GM18507 (cell line): ENCODE measurements around the gene DEFB124.
"Not testable (repeated sequence)": the region's sequence is repeated elsewhere in the genome, so short reads cannot be mapped to it uniquely, and the experiment has no call there.

Source experiments
- DNase-seq: peaks from one replicate; pipeline ENCODE4 v3.0.0; 2011; ENCODE audit warnings: low read depth; ENCODE audit not compliant: insufficient read length; ENCODE audit errors: extremely low spot score
- FAIRE-seq: peaks from 2 replicates; lab custom pipeline; 2011; peaks lifted over from hg19 to GRCh38; lab: Jason Lieb, UNC

The DEFB124 gene, protein sequence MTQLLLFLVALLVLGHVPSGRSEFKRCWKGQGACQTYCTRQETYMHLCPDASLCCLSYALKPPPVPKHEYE

DNA sequence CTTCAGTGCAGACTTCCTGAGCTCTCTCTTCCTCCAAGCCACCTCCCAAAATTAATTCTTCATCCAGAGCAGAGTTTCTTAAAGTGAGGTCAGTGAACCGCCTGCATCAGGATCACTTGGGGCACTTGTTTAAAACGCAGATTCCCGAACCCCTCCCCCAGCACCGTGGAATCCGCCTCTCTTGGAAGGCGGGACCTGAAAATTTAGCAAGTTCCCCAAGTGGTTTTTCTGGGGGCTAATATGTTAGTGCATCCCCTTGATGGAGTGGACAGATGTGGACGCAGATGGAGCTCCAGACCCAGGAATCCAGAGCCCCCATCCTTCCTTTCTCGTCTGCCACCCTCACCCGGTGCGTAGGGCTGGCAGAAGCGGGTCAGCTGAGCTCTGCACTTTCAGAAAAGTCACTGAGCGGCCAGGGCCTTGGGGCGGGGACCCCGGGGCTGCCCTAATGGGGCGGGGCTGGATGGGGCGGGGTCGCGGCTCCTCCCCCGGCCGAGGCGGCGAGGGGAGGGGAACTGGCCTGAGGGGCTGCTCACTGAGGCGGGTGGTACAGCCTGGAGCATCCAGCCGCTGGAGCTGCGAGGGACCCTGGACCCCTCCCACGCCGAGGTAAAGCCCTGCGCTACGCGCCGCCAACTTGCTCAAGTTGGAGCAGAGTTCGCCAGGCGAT is at the start of gene DEFB124, which contains the start of gene REM1:
Gene DEFB124 (minus strand): TSS at position 370 of the 670 bp plus-strand sequence. CDS start 2,114 bp downstream, outside the sequence.
Gene REM1 (plus strand): TSS at position 531 of the 670 bp plus-strand sequence. CDS start 1,158 bp downstream, outside the sequence.
- DNase-seq, result no peak
- FAIRE-seq, result no peak

- no peak for FAIRE-seq
These were observed 48.7 kb upstream of the DEFB124 start for GRCh38 chr20:31523361-31524283.

DNA sequence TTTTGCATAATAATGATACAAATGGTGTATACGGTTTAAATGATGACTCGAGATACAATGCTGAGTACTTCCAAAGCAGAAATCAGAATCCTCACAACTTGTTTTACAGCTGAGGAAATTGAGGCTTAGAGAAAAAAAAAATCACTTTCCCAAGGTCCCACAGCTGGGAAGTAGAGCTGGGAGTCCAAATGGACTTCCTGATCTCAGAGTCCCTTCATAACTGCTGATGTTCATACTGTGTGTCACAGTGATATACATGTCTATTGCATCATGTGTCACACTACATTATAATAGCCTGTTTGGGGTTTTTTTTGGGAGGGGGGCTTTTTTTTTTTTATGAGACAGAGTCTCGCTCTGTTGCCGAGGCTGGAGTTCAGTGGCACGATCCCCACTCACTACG is 47.8 kb upstream of the DEFB124 start:
- no peak for FAIRE-seq
- no peak for DNase-seq

More at GRCh38 chr20:31523361-31524283, 48.7 kb upstream of the DEFB124 start:
- no peak for DNase-seq

DNA sequence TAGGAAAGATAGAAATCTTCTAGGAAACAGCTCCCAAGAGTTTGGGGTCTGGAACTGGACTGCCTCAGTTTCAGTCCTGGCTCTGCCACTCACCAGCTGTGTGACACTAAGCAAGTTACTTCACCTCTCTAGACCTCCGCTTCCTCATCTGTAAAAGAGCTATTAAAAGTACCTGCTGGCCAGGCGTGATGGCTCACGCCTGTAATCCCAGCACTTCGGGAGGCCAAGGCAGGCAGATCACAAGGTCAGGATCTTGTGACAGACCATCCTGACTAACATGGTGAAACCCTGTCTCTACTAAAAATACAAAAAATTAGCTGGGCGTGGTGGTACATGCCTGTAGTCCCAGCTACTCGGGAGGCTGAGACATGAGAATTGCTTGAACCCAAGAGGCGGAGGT is 46.3 kb upstream of the DEFB124 start:
- FAIRE-seq, DNase-seq: not testable (repeated sequence)

GRCh38 chr20:31517373-31517772 is 42.4 kb upstream of the DEFB124 start:
- no peak for FAIRE-seq

DNA sequence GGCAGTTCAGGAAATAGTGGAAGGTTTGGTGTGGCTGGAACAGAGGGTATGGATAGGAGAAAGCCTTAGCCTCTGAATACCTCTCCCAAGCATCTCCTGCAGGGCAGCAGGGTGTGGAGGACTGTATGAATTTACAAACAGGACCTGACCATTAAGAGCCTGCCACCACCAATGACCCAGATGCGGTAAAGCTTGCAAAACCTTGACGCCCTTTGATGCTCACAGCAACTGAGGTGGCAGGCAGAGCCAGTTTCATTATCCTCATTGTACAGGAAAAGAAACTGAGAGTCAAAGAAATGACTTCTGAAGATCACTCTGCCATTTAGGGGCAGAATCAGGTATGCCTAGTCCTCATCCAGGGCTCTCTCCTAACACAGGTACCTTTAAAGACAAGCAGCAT is 41.7 kb upstream of the DEFB124 start:
- DNase-seq (no peak), FAIRE-seq (no peak)

More at GRCh38 chr20:31517373-31517772, 42.4 kb upstream of the DEFB124 start:
- DNase-seq, result no peak

- no peak for FAIRE-seq
- DNase-seq, result no peak
These were observed 41.2 kb upstream of the DEFB124 start for GRCh38 chr20:31516166-31516565.

- no peak for FAIRE-seq
- DNase-seq, result no peak
These were observed 40.8 kb upstream of the DEFB124 start for GRCh38 chr20:31515775-31516107.

GRCh38 chr20:31515072-31515774 is 40.3 kb upstream of the DEFB124 start:
- FAIRE-seq (no peak), DNase-seq (no peak)

- peak; percentile 86 for FAIRE-seq
- peak; percentile 91 for DNase-seq
These were observed 39.5 kb upstream of the DEFB124 start, which contains the start of gene HM13 for GRCh38 chr20:31514154-31515071. Gene HM13 (plus strand): TSS chr20:31514442. CDS start chr20:31514552, 110 bp downstream.

DNA sequence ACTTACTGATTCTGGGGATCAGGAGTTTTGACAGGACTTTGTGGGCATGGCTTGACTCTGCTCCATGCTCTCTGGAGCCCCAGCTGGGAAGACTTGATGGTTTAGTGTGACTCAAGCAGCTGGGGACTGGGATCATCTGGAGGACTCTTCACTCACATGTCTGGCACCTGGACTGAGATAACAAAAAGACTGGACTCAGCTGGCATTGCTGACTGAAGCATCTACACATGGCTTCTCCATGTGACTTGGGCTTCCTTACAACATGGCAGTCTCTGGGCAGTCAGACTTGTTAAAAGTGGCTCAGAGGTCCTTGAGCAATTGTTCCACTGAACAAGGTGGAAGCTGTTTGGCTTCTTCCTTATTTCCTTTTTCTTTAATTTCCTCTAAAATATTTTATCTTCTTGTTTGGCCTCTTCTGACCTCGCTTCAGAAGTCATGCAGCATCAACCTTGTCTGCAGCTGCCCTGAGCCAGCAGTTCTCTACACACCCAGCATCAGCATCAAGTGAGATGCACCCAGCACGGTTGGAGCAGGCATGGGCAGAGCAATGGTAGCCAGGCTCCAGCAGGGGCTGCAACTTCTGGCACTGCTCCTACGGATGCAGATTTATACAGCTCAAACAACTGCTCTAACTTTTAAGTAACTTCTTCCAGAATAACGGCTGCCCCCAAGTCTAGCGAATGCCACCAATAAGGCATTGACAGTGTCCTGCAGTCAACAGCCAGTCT is 33.8 kb upstream of the DEFB124 start:
- DNase-seq (no peak), FAIRE-seq (no peak)

DNA sequence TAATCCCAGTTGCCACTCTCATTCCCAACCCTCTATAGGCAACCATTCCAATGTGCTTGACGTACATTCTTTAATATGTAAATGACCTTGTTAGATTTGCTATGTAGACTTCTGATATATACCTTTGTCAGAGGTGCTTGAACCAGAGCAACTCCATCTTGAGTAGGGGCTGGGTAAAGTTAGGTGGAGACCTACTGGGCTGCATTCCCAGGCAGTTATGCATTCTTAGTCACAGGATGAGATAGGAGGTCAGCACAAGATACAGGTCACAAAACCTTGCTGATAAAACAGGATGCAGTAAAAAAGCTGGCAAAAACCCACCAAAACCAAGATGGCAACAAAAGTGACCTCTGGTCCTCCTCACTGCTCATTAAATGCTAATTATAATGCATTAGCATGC is 31.0 kb upstream of the DEFB124 start:
- DNase-seq (no peak), FAIRE-seq (no peak)

- FAIRE-seq (peak; percentile 53), DNase-seq (peak; percentile 64)
These were observed 28.2 kb upstream of the DEFB124 start for GRCh38 chr20:31502884-31503673.

DNA sequence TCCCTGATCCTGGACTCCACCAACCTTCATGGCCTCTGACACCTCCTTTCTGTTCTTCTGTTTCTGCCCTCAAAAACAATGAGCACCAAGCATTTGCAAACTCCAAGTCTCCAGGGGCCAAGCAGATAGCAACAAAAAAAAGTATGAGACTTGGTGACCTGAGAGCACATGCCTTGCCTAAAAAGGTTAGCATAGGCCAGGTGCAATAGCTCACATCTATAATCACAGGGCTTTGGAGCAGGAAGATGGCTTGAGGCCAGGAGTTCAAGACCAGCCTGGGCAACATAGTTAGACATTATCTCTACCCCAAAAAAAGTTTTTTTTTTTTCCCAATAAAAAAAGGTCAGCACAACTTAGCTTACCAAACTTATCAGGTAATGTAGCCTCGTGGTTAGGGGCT is 25.6 kb upstream of the DEFB124 start:
- no peak for FAIRE-seq

DNA sequence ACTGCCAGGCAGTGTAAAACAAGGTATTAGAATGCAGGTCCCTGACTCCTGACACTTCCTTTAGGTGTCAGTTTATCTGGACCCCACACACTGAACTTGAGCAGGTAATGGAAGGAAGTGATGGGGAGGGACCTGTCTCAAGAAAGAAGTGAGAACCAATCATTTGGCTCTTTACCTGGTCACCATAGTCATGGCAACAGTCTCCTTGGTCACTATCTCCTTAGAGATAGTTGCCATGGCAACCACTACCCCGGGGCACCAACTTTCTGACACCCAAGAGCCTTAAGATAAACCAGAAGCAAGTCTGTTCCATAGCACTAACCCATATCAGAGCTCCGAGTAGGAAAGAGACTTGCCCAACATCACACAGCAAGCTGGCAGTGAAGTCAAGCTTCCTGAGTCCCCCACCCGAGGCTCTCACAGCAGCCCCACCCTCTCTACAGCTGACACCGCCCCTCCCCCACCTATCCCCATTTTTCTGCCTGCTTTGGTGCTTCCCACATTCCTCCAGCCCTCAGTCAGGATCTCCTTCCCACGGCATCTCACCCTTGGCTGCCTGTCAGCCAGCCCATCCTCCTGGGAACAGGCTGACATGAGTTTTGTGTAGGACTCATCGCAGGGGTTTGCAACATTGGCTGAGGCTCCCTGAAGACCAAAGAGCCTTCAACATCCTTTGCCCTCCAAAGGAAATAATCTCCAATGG is 23.1 kb upstream of the DEFB124 start:
- no peak for FAIRE-seq
- no peak for DNase-seq

More for the DNA sequence above, 25.6 kb upstream of the DEFB124 start:
- DNase-seq, result no peak

- DNase-seq (no peak), FAIRE-seq (no peak)
These were observed 21.9 kb upstream of the DEFB124 start for GRCh38 chr20:31496761-31497295.
